ENCODE results near the gene FER.
"Not testable (repeated sequence)": the region's sequence is repeated elsewhere in the genome, so short reads cannot be mapped to it uniquely, and the experiment has no call there.

The FER gene

DNA sequence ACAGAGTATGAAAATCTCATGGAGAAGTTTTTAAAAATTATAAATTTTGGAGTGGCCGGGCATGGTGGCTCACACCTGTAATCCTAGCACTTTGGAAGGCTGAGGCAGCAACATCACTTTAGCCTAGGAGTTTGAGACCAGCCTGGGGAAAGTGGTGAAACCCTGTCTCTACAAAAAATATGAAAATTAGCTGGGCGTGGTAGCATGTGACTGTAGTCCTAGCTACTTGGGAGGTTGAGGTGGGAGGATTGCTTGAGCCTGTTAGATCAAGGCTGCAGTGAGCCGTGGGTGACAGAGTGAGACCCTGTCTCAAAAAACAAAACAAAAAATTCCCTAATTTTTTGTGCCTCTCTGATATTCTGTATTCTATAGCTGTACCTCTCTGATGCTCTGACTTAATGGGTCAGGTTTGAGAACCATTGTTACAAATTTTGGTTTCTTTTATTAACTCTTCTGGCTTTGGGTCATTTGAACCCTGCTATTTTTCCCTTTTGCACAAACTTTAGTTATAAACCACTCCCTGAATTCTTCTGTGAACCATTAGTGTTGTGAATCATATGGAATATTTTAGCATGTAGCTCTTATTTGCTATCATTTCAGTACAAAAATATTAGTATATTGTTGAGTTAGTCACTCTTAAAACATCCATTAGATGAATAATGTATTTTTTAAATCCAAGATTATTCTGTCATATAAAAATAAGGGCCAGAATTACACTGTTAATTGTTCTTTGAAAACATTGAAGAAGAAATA lies 51.0 kb downstream of the FER start:
- no peak for DNase-seq (ENCODE audit: low read depth)

DNA sequence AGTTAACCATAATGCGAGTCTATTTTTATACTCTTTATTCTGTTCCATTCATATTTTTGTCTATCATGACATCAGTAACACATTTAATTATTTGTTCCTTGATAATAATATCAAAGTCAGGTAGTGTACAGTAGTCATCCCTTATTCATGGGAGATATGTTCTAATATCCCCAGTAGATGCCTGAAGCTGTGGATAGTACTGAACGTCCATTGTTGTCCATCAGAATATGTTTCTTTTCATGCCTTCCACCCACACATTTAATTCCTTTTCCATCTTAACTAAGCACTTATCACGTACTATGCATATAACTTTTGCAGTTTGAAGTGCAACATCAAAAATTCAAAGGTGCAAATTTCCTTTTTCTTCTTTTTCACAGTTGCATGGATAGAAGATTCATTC lies 53.6 kb downstream of the FER start:
- DNase-seq (ENCODE audit: low read depth) = no peak

DNA sequence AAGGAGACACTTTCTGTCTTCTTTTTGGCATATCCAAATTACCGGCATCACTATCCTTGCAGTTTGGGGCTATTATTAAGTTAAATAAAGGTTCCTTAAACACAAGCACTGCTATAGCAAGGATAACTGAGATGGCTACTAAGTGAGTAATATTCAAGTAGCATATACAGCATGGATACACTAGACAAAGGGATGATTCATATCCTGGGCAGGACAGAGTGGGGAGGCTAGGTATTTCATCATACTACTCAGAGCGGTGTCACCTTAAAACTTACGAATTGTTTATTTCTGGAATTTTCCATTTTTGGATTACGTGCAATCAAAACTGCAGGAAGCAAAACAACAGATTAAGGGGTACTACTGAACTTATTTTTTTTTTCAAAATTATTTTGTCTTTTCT lies 54.1 kb downstream of the FER start:
- no peak for DNase-seq (ENCODE audit: low read depth)

DNA sequence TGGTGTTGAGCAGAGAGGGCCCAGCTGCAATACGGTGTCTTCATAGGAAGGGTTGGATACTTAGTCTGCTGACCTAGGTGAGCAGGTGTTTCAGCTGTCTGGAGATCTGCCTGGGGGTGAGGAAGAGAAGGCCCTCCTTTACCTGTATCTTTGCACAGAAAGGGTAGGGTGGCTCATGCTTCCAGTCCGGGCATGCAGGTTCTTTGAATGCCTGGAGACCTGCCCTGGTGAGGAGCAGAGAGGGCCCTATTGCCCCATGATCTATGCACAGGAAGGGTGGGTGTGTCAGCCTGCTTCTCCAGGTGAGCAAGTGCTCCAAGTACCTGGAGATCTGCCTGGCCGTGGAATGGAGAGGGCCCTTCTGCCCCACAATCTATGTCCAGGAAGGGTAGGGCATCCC lies 63.0 kb downstream of the FER start:
- no peak for DNase-seq (ENCODE audit: low read depth)

DNA sequence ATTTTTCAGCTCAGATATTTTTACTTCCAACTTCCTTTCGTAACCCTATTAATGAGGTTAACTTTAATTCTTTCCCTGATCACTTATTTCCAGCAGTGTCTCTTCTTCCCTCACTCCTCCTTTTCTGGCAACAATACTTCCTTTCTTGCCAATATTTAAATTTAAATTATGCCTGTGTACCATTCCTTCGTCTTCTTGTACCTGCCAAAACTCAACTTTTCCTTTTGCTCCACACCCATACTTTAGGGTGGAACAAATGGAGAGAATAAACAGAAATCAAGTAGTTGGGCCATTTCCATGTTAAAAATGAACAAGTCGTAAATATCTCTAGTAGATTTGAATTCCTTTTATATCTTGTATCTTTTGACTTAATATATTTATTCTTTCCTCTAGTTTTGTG lies 66.0 kb downstream of the FER start:
- no peak for DNase-seq (ENCODE audit: low read depth)

DNA sequence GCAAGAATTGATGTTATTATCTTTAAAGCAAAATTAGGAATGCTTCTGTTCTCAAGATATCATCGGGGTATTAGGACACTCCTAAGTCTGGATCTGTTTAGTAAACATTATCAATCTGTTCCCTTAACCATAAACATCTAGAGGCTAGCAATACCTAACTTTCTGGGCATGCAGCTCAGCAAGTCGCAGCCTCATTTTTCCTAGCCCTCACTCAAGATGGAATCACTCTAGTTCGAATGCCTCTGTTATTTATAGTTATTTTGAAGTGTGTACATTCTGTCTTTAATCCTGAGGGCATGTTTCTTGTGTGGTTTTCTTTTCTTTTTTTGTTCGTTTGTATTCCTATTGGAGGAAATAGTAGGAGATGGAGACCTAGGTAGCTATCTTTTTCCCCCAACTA lies 66.9 kb downstream of the FER start:
- DNase-seq (ENCODE audit: low read depth) = no peak

DNA sequence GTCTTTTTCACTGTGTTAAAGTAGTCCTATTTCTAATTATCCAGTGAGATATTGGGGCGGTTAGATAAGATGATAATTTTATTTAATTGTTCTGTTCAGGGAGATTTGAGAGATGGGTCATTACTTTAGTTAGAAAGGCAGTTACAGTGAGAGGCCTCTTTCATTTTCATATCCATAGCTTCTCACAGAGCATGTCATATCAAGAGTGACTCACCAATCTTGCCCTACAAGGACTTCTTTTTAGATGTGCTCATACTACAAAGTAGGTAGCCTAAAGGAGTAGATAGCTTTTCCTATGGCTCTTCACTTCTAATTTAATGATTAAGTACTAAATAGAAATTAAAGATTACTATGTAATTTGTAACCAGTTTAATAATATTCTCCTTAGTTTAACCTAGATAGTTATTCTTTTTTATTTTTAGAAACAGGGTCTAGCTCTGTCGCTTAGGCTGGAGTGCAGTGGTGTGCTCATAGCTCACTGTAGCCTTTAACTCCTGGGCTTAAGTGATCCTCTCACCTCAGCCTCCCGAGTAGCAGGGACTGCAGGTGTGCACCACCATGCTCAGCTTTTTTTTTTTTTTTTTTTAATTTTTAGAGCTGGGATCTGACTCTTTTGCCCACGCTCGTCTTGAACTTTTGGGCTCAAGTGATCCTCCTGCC lies 71.0 kb downstream of the FER start:
- DNase-seq (ENCODE audit: low read depth) = no peak

DNA sequence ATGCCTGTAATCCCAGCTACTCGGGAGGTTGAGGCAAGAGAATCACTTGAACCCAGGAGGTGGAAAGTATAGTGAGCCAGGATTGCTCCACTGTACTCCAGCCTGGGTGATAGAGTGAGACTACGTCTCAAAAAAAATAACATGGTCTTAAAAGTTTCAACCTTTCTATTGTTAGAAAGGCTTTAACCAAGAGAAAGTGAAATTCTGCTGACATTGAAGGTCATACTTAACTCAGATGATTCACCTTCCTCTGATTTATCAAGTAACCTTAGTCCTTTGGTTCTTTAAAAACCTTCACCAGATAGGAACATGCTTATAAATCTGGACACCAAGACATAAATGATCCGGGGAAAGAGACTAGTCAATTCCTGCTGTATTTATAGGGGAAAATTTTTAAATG lies 73.3 kb downstream of the FER start:
- no peak for DNase-seq (ENCODE audit: low read depth)

DNA sequence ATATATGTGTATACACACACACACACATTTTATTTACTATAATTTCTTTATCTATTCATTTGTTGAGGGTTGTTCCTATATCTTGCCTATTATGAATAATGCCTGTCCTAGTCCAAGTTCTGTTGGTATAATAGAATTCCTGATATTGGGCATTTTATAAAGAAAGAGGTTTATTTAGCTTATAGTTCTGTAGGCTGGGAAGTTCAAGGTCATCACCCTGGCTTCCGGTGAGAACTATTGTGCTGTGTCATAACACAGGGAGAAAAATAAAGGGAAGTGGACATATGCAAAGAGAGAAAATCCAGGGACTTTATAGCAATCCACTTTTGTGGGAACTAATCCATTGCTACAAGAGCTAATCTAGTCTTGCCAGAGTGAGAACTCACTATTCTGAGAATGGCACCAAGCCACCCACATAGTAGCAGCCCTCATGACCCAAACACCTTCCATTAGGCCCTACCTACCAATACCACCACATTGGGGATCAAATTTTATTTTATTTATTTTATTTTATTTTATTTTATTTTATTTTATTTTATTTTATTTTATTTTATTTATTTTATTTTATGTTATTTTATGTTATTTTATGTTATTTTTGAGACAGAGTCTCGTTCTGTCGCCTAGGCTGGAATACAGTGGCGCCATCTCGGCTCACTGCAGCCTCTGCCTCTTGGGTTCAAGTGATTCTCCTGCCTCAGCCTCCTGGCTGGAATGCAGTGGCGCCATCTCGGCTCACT lies 74.7 kb downstream of the FER start:
- no peak for DNase-seq (ENCODE audit: low read depth)

GRCh38 chr5:108827131-108827530 lies 79.4 kb downstream of the FER start:
- no peak for DNase-seq (ENCODE audit: low read depth)

- DNase-seq (ENCODE audit: low read depth) = no peak
These were observed 83.1 kb downstream of the FER start for GRCh38 chr5:108830705-108831276.

DNA sequence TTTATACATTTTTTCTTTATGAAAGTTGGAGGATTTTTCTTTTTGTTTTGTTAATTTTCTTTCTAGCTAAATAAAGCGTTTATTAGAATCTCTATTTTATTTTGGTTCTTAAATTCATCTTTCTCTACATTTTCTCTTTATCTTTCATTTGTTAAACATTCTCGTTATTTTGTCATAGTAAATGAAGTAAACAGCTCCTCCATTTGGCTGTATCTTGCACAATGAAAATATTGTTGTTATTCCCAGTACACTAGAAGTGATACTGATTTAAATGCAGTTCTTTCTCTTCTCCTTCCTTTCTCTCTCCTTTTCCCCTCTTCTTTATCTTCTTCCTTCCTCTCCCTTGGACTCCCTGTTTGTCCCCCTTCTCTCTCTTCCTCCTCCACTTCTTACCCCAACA lies 88.8 kb downstream of the FER start:
- DNase-seq (ENCODE audit: low read depth) = no peak

DNA sequence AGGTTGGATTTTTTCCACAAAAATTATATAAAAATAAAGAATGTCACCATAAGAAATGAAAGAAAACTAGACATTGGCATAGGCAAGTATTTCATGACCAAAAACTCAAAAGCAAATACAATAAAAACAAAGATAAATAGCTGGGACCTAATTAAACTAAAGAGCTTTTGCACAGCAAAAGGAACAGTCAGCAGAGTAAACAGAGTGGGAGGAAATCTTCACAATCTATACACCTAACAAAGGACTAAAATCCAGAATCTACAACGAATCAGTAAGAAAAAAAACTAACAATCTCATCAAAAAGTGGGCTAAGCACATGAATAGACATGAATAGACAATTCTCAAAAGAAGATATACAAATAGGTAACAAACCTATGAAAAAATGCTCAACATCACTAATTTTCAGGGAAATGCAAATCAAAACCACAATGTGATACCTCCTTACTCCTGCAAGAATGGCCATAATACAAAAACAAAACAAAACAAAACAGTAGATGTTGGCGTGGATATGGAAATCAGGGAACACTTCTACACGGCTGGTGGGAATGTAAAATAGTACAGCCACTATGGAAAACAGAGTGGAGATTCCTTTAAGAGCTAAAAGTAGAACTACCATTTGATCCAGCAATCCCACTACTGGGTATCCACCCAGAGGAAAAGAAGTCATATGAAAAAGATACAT lies 94.7 kb downstream of the FER start:
- not testable (repeated sequence) for DNase-seq (ENCODE audit: low read depth)

DNA sequence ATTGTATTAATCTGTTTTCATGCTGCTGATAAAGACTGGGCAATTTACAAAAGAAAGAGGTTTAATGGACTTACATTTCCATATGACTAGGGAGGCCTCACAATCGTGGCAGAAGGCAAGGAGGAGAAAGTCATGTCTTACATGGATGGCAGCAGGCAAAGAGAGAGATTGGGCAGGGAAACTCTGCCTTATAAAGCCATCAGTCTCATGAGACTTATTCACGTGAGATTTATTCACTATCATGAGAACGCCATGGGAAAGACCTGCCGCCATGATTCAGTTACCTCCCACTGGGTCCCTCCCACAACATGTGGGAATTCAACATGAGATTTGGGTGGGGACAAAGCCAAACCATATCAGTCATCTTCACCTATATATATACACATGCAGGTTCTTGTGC lies 103.4 kb downstream of the FER start:
- not testable (repeated sequence) for DNase-seq (ENCODE audit: low read depth)

DNA sequence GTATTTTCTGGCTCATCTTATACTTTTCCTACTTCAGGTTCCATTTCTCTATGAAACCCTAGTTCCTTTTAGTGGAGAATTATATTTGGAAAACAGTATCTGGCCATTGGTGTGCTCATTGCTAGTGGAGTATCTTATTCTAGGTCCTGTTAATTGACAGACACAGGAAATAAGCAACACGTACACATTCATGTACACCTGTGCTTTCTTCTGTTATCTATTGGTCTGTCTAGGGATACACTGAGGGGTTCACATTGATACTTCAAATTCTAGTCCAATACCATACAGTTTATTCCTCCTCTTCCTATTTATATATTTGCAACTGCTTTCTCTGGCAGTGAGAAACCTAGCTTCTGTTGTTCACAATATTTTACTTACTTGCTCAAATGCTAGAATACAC lies 110.2 kb downstream of the FER start:
- no peak for DNase-seq (ENCODE audit: low read depth)

- DNase-seq (ENCODE audit: low read depth) = no peak
These were observed 111.3 kb downstream of the FER start for GRCh38 chr5:108858959-108859358.

DNA sequence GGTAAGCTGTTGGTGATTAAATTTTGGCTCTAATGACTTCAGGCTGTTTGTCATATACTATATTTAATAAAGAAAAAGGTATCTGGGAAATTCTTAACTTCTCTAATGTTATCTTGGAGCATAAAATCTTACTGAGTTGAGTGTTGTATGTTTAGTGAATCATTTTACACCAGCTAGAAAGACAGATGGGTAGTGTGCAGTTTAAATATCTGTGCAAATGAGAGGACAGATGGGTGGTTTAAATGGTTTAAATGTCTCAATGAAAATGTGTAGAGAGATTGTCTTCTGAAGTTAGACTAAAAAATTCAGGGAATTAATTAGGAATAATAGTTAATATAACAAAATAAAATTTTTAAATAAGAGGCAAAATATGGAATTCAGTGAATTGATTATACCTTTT lies 114.5 kb downstream of the FER start:
- DNase-seq (ENCODE audit: low read depth) = no peak

DNA sequence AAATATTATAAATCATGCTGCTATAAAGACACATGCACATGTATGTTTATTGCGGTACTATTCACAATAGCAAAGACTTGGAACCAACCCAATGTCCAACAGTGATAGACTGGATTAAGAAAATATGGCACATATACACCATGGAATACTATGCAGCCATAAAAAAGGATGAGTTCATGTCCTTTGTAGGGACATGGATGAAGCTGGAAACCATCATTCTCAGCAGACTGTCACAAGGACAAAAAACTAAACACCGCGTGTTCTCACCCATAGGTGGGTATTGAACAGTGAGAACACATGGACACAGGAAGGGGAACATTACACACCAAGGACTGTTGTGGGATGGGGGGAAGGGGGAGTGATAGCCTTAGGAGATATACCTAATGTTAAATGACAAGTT lies 118.4 kb downstream of the FER start:
- not testable (repeated sequence) for DNase-seq (ENCODE audit: low read depth)

- DNase-seq (ENCODE audit: low read depth) = no peak
These were observed 120.0 kb downstream of the FER start for GRCh38 chr5:108867656-108868055.

- DNase-seq (ENCODE audit: low read depth) = no peak
These were observed 121.4 kb downstream of the FER start for GRCh38 chr5:108869066-108869465.

- no peak for DNase-seq (ENCODE audit: low read depth)
These were observed 128.8 kb downstream of the FER start for GRCh38 chr5:108876451-108876850.

DNA sequence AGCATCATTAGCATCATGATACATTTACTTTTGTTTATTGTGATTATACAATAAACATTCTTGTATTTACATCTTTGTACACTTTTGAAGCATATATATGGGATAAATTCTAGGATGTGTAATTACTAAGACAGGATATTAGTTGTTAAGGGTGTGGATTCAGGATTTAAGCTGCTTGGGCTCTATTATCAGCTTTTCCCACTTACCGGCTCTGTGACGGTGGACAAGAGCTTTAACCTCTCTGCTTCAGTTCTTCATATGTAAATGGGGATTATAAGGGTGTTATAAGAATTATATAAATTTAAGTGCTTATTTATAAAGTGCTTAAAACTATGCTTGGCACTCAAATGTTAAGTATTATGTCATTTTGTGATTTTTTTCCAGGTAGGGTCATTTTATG lies 131.1 kb downstream of the FER start:
- DNase-seq (ENCODE audit: low read depth) = no peak

Data from stimulated activated CD4-positive, alpha-beta T cell treated with anti-CD3 and anti-CD28 coated beads, Interleukin-2, amount 100 ng/mL, for 4 hours (primary cell).